ENCODE measurements around the gene SERPINB11.
"Not testable (repeated sequence)": the region's sequence is repeated elsewhere in the genome, so short reads cannot be mapped to it uniquely, and the experiment has no call there.

Gene SERPINB11

GRCh38 chr18:63757541-63757940, 54.8 kb downstream of the SERPINB11 start:
- Histone ChIP-seq H3K4me3 (no peak overlapping the region), H3K27ac (no peak overlapping the region)
- DNase-seq (ENCODE audit: low spot score): no peak
- TF ChIP-seq, protein P1, sequence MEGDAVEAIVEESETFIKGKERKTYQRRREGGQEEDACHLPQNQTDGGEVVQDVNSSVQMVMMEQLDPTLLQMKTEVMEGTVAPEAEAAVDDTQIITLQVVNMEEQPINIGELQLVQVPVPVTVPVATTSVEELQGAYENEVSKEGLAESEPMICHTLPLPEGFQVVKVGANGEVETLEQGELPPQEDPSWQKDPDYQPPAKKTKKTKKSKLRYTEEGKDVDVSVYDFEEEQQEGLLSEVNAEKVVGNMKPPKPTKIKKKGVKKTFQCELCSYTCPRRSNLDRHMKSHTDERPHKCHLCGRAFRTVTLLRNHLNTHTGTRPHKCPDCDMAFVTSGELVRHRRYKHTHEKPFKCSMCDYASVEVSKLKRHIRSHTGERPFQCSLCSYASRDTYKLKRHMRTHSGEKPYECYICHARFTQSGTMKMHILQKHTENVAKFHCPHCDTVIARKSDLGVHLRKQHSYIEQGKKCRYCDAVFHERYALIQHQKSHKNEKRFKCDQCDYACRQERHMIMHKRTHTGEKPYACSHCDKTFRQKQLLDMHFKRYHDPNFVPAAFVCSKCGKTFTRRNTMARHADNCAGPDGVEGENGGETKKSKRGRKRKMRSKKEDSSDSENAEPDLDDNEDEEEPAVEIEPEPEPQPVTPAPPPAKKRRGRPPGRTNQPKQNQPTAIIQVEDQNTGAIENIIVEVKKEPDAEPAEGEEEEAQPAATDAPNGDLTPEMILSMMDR (IDR thresholded peaks at IDR 0.05): no peak

GRCh38 chr18:63758615-63759240, 56.0 kb downstream of the SERPINB11 start:
- no peak for DNase-seq (ENCODE audit: low spot score)
- Histone ChIP-seq H3K27ac (no peak overlapping the region), H3K4me3 (no peak overlapping the region)
- TF ChIP-seq, protein P1 (IDR thresholded peaks at IDR 0.05): no peak

GRCh38 chr18:63759786-63760185, 57.0 kb downstream of the SERPINB11 start:
- DNase-seq (ENCODE audit: low spot score); H3K27ac ChIP-seq; H3K4me3 ChIP-seq: not testable (repeated sequence)

GRCh38 chr18:63762518-63762917, 59.8 kb downstream of the SERPINB11 start:
- Histone ChIP-seq H3K27ac (no peak overlapping the region), H3K4me3 (no peak overlapping the region)
- no peak for DNase-seq (ENCODE audit: low spot score)
- TF ChIP-seq, protein P1 (IDR thresholded peaks at IDR 0.05): no peak

- no peak overlapping the region for H3K27ac ChIP-seq
- DNase-seq (ENCODE audit: low spot score): no peak
- TF ChIP-seq, protein P1 (IDR thresholded peaks at IDR 0.05): no peak
- H3K4me3 ChIP-seq: no peak overlapping the region
Observed at GRCh38 chr18:63763831-63764600, 61.3 kb downstream of the SERPINB11 start.

- DNase-seq (ENCODE audit: low spot score): no peak
- TF ChIP-seq, protein P1 (IDR thresholded peaks at IDR 0.05): no peak
- no peak overlapping the region for H3K27ac ChIP-seq
- no peak overlapping the region for H3K4me3 ChIP-seq
Observed at GRCh38 chr18:63765837-63766236, 63.1 kb downstream of the SERPINB11 start.
